ENCODE results near the gene HSP90B1.

HSP90B1 gene

DNA sequence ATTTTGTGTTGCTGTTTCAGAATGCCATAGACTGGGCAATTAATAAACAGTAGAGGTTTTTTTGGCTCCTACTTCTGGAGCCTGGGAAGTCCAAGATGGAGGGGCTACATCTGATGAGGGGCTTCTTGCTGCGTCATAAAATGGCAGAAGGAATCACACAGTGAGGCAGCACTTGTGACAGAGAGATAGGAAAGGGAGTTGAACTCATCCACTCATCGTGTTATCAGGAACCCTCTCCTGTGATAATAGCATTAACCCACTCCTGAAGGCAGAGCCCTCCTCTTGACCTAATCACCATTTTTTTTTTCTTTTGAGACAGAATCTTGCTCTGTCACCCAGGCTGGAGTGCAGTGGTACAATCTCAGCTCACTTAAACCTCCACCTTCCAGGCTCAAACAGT lies 45.2 kb downstream of the HSP90B1 start:
- no peak for DNase-seq (ENCODE audit: low read depth in 3 of 3)

DNA sequence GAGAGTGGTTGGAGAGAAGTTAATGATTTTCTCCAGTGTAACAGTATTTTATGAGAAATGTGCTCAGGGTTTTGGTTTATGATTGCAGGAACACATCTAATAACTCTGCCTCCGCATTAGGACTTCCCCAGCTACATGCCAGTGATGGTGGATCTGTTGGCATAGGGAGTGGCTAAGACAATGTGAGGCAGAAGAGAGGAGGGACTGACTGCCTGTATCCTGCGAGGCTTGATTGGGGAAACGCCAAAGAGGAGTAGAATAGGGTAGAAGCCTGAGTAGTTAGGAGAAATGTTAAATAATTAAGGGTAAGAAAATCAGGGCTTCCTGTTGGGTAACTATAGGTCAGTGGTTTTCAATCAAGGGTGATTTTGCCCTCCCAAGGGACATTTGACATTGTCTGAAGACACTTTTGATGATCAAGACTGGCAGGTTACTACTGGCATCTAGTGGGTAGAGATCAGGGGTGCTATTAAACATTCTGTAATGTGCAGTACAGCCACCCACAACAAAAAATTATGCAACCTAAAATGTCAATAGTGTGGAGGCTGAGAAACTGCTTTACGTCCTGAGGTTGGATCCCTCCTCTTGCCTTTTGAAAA lies 48.3 kb downstream of the HSP90B1 start:
- DNase-seq (ENCODE audit: low read depth in 3 of 3), result no peak

DNA sequence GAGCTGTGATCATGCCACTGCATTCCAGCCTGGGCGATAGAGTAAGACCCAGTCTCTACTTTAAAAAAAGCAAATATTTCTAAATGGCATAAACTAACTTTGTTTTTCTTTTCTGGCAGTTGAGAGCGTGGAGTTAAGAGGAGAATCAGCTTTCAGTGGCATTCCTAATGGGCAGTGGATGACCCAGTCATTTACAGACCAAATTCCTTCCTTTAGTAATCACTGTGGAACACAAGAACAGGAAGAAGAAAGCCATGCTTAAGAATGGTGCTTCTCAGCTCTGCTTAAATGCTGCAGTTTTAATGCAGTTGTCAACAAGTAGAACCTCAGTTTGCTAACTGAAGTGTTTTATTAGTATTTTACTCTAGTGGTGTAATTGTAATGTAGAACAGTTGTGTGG lies 56.6 kb downstream of the HSP90B1 start:
- no peak for DNase-seq (ENCODE audit: low read depth in 3 of 3)

DNA sequence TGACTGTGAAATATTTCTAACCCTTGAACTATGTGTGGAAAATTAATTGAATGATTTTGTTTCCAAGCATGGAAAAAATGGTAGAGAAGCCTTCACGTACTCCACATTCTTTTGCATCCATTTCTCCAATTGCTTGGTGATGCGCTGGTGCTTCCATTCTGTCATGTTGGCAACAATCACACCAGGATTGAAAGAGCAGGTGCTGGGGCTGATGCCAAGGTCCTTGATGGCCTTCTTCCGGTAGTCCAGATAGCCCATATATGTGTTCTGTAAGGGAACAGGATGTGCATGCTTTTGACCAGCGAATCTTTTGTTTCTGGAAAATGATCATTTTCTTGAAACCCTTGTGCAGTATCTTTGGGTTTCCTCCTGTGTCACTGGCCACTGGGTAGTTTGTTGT lies 64.0 kb downstream of the HSP90B1 start:
- no peak for DNase-seq (ENCODE audit: low read depth in 3 of 3)

DNA sequence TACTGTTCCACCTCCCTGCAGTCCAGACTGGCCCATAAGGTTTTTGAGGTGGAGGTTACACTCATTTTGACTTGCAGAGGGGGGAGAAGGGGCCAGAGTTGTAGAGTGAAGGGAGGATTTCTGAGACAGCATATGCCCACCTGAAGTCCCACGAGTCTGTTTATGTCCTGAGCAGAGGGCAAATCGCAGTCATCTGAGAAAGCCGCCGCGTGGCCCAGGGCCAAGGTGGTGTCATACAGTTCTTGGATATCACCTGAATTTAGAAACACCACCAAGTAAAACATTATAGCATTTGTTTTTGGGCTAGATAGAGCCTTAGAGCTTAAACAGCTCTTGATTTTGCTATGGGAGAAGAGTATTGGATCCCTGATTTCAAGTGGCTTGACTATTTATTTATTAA lies 66.4 kb downstream of the HSP90B1 start:
- DNase-seq (ENCODE audit: low read depth in 3 of 3), result no peak

DNA sequence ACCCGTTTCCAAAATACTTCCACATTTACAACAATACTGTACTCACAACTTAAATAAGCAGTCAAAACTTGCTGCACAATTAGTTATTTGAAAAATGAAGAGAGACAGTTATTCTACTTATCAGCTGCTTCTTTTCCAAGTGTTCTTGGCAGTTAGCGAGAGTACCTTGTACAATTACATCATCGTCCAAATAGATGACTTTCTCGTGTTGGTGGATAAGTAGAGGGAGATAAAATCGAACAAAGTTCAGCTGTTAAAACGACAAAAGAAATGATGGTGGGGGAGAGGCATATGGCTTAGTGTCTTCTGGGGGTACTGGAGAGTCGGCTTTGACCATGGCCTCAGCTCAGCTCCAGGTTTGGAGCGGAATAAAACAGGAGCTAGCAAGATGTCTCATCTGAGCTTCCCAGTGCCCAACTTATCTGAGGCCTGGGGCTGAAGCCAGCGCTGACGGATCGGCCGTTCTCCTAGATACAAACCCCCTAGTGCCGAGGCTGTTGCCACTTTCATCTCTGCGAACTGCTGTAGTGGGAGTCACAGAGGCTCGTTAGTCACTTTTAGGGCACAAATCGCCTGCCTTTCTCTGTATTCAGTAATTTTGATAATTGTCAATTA lies 67.2 kb downstream of the HSP90B1 start:
- DNase-seq (ENCODE audit: low read depth in 3 of 3), result no peak
